K562 (cell line): ENCODE data around the gene SETD7. TPM values are rescaled to one million over a fixed set of nuclear protein-coding genes. Genes with fewer than 3 reads are reported as not detected.
A peak's percentile ranks its signal among the peaks of the same experiment; 100 is the strongest.

Experiments
- C11orf30 ChIP-seq: fragments of 450-650 bp; IDR thresholded peaks from 2 replicates; pipeline ENCODE4 v1.6.1; 2016; ENCODE audit warnings: low read depth, mild to moderate bottlenecking
- ETS2 ChIP-seq: IDR thresholded peaks from 2 replicates; pipeline ENCODE4 v1.6.1; 2016; ENCODE audit warnings: borderline replicate concordance, missing genetic modification characterization, mild to moderate bottlenecking, moderate library complexity, missing compliant biosample characterization; ENCODE audit not compliant: poor library complexity, severe bottlenecking
- SOX6 ChIP-seq: fragments of 450-650 bp; IDR thresholded peaks from 2 replicates; pipeline ENCODE4 v1.6.1; 2014; ENCODE audit warnings: mild to moderate bottlenecking
- SREBF1 ChIP-seq: fragments of 150-350 bp; IDR thresholded peaks from 2 replicates; pipeline ENCODE4 v1.6.1; 2014; ENCODE audit warnings: antibody characterized with exemption, low read depth, low read length, borderline replicate concordance
- ZC3H4 ChIP-seq: sonication (generic); formaldehyde crosslinking; IDR thresholded peaks from 2 replicates; pipeline ENCODE4 v1.9.0; 2021; ENCODE audit warnings: missing genetic modification reagents, borderline replicate concordance
- ZNF12 ChIP-seq: sonication (generic); formaldehyde crosslinking; IDR thresholded peaks from 2 replicates; pipeline ENCODE4 v1.4.0; 2020; ENCODE audit warnings: mild to moderate bottlenecking, missing genetic modification reagents
- ZNF3 ChIP-seq: fragments of 250-450 bp; sonication (Bioruptor Pico); IDR thresholded peaks from 2 replicates; pipeline ENCODE4 v1.5.0; 2021; ENCODE audit warnings: mild to moderate bottlenecking, moderate library complexity
- ZNF584 ChIP-seq: fragments of 200-800 bp; sonication (Bioruptor generic); IDR thresholded peaks from 2 replicates; pipeline ENCODE4 v1.6.1; 2016; ENCODE audit warnings: low read depth, mild to moderate bottlenecking, missing genetic modification characterization, missing compliant biosample characterization
- polyA plus RNA-seq, 8 experiments: library from polyadenylated mRNA; depleted of rRNA in 4 of 8; stranded (reverse) in 5 of 8; unstranded in 3 of 8; fragments of >200 nt; fragmentation: Nextera tagmentation in 2 of 8; fragmentation: Illumina TruSeq in 1 of 8; extraction: Ambion mirVana in 2 of 8; extraction: Trizol in 1 of 8; gene quantifications; 2 replicates each; pipeline versions ENCODE4 v1.2.1 to v1.2.3, GENCODE V29; 2011 to 2014; ENCODE audit warnings: inconsistent platforms in 1 of 8, missing spikeins in 1 of 8
- total RNA-seq, 7 experiments: library from RNA; depleted of rRNA in 6 of 7; stranded (reverse); fragments of >200 nt in 6 of 7; fragmentation: Illumina TruSeq in 2 of 7; extraction: Trizol in 2 of 7; gene quantifications; 2 replicates each; pipeline versions ENCODE4 v1.2.1 to v1.2.3, GENCODE V29; 2011 to 2021; ENCODE audit warnings: low replicate concordance in 1 of 7
- TF ChIP-seq, protein P1 (sequence below), 3 experiments: IDR thresholded peaks in 2 of 3; conservative IDR thresholded peaks in 1 of 3; 2 replicates each; pipeline ENCODE4 v1.5.1; 2011 to 2012; ENCODE audit warnings: low read length in 3 of 3, mild to moderate bottlenecking in 3 of 3, control low read depth in 2 of 3, improper control_type of control experiment in 1 of 3, inconsistent platforms in 1 of 3, low read depth in 1 of 3, mixed read lengths in 1 of 3, moderate library complexity in 1 of 3; ENCODE audit not compliant: insufficient read depth in 2 of 3
- TF ChIP-seq, protein P2 (sequence below): fragments of 200-800 bp; sonication (Bioruptor generic); IDR thresholded peaks from 2 replicates; pipeline ENCODE4 v1.6.1; 2017; ENCODE audit warnings: missing genetic modification characterization, missing compliant biosample characterization
- TF ChIP-seq, protein P3 (sequence below): sonication (generic); formaldehyde crosslinking; IDR thresholded peaks from 2 replicates; pipeline ENCODE4 v1.9.0; 2022; ENCODE audit warnings: mild to moderate bottlenecking, missing genetic modification reagents
- TF ChIP-seq, protein P4 (sequence below): IDR thresholded peaks from 2 replicates; pipeline ENCODE4 v1.6.1; 2011; ENCODE audit warnings: borderline replicate concordance, low read depth, mild to moderate bottlenecking, moderate library complexity, low read length; ENCODE audit not compliant: insufficient read depth, poor library complexity, severe bottlenecking

SETD7 gene
- total and polyA plus RNA-seq, 9 of the 15 experiments (the other 6 are each of a cell fraction or from before 2014, with no cell fraction given) = 0.37 to 2.4 (median 1.7) TPM

DNA sequence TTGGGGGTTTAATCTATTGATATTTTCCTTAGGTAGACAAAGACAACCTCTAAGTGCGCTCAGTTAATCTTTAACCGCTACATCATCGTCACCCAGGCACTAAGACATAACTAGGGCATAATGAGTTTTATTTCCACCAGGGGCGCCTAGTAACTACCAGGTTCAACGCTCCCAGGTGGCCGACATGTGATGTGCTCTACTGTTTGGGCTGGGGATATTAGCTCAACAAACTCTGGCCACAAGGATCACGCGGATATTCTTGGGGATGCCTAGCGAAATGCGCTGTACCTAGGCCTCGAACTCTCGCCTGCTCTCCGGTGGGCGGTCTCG lies 103.0 kb downstream of the SETD7 start (continued):
- TF ChIP-seq ZNF3 (no peak), SREBF1 (0 out of 2 replicates have a peak, but pooled peaks have one; percentile 27), ZNF584 (CRISPR knock-in tag) (no peak), ETS2 (no peak), ZC3H4 (CRISPR knock-in tag) (0 out of 2 replicates have a peak, but pooled peaks have one; percentile 19), ZNF12 (CRISPR knock-in tag) (no peak), SOX6 (0 out of 2 replicates have a peak, but pooled peaks have one; percentile 15), C11orf30 (0 out of 2 replicates have a peak, but pooled peaks have one; percentile 4)
- TF ChIP-seq, protein P1, sequence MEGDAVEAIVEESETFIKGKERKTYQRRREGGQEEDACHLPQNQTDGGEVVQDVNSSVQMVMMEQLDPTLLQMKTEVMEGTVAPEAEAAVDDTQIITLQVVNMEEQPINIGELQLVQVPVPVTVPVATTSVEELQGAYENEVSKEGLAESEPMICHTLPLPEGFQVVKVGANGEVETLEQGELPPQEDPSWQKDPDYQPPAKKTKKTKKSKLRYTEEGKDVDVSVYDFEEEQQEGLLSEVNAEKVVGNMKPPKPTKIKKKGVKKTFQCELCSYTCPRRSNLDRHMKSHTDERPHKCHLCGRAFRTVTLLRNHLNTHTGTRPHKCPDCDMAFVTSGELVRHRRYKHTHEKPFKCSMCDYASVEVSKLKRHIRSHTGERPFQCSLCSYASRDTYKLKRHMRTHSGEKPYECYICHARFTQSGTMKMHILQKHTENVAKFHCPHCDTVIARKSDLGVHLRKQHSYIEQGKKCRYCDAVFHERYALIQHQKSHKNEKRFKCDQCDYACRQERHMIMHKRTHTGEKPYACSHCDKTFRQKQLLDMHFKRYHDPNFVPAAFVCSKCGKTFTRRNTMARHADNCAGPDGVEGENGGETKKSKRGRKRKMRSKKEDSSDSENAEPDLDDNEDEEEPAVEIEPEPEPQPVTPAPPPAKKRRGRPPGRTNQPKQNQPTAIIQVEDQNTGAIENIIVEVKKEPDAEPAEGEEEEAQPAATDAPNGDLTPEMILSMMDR (IDR thresholded peaks at IDR 0.05 in 2 of 3, conservative IDR thresholded peaks at IDR 0.05 in 1 of 3; ENCODE audit: insufficient read depth in 2 of 3, low read depth in 1 of 3, low read length in 3 of 3) = peak; percentile 57 to 75 (median 75)
- TF ChIP-seq, protein P2, sequence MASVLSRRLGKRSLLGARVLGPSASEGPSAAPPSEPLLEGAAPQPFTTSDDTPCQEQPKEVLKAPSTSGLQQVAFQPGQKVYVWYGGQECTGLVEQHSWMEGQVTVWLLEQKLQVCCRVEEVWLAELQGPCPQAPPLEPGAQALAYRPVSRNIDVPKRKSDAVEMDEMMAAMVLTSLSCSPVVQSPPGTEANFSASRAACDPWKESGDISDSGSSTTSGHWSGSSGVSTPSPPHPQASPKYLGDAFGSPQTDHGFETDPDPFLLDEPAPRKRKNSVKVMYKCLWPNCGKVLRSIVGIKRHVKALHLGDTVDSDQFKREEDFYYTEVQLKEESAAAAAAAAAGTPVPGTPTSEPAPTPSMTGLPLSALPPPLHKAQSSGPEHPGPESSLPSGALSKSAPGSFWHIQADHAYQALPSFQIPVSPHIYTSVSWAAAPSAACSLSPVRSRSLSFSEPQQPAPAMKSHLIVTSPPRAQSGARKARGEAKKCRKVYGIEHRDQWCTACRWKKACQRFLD = 0 out of 2 replicates have a peak, but pooled peaks have one; percentile 6
- TF ChIP-seq, protein P3, sequence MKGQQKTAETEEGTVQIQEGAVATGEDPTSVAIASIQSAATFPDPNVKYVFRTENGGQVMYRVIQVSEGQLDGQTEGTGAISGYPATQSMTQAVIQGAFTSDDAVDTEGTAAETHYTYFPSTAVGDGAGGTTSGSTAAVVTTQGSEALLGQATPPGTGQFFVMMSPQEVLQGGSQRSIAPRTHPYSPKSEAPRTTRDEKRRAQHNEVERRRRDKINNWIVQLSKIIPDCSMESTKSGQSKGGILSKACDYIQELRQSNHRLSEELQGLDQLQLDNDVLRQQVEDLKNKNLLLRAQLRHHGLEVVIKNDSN (CRISPR knock-in tag) = peak; percentile 77
- TF ChIP-seq, protein P4, sequence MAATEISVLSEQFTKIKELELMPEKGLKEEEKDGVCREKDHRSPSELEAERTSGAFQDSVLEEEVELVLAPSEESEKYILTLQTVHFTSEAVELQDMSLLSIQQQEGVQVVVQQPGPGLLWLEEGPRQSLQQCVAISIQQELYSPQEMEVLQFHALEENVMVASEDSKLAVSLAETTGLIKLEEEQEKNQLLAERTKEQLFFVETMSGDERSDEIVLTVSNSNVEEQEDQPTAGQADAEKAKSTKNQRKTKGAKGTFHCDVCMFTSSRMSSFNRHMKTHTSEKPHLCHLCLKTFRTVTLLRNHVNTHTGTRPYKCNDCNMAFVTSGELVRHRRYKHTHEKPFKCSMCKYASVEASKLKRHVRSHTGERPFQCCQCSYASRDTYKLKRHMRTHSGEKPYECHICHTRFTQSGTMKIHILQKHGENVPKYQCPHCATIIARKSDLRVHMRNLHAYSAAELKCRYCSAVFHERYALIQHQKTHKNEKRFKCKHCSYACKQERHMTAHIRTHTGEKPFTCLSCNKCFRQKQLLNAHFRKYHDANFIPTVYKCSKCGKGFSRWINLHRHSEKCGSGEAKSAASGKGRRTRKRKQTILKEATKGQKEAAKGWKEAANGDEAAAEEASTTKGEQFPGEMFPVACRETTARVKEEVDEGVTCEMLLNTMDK = peak; percentile 29
